H9 (cell line): Measurements from ENCODE around the gene NMRK1. TPM values are rescaled to one million over a fixed set of nuclear protein-coding genes. Genes with fewer than 3 reads are reported as not detected.

ENCODE experiments used
- DNase-seq: peaks from one replicate; pipeline ENCODE4 v3.0.0-alpha.2; 2017
- H2AFZ ChIP-seq: one replicate; pipeline ENCODE4 v1.6.1; 2013; ENCODE audit warnings: mild to moderate bottlenecking, low read length, control low read depth, moderate library complexity
- H2AK5ac ChIP-seq: 2 replicates; pipeline ENCODE4 v1.6.1; 2013; ENCODE audit warnings: low read length, control low read depth, mixed read lengths; ENCODE audit not compliant: insufficient read length
- H2BK120ac ChIP-seq: one replicate; pipeline ENCODE4 v1.6.1; 2013; ENCODE audit warnings: low read depth, mild to moderate bottlenecking, low read length, control low read depth, inconsistent platforms; ENCODE audit not compliant: poor library complexity, severe bottlenecking
- H2BK12ac ChIP-seq: 2 replicates; pipeline ENCODE4 v1.6.1; 2013; ENCODE audit warnings: low read length, control low read depth, mixed read lengths, low read depth; ENCODE audit not compliant: insufficient read length
- H2BK15ac ChIP-seq: 2 replicates; pipeline ENCODE4 v1.6.1; 2013; ENCODE audit warnings: low read depth, low read length, control low read depth
- H2BK20ac ChIP-seq: one replicate; pipeline ENCODE4 v1.6.1; 2013; ENCODE audit warnings: low read depth, mild to moderate bottlenecking, low read length, control low read depth, inconsistent platforms; ENCODE audit not compliant: poor library complexity, severe bottlenecking
- H2BK5ac ChIP-seq: 2 replicates; pipeline ENCODE4 v1.6.1; 2013; ENCODE audit warnings: low read length, control low read depth, mixed read lengths; ENCODE audit not compliant: insufficient read length
- H3K14ac ChIP-seq: 2 replicates; pipeline ENCODE4 v1.6.1; 2013; ENCODE audit warnings: low read length, control low read depth; ENCODE audit not compliant: insufficient read depth
- H3K18ac ChIP-seq: 2 replicates; pipeline ENCODE4 v1.6.1; 2013; ENCODE audit warnings: low read depth, mild to moderate bottlenecking, mixed read lengths, low read length, control low read depth; ENCODE audit not compliant: insufficient read length
- H3K23ac ChIP-seq: 2 replicates; pipeline ENCODE4 v1.6.1; 2013; ENCODE audit warnings: low read length, control low read depth, mixed read lengths, low read depth; ENCODE audit not compliant: insufficient read length
- H3K23me2 ChIP-seq: 2 replicates; pipeline ENCODE4 v1.6.1; 2013; ENCODE audit warnings: low read depth, mild to moderate bottlenecking, mixed read lengths, low read length, control low read depth; ENCODE audit not compliant: insufficient read length, poor library complexity, severe bottlenecking
- H3K27ac ChIP-seq: 2 replicates; pipeline ENCODE4 v1.5.1; 2013; ENCODE audit warnings: low read length, control low read depth, mixed read lengths, low read depth; ENCODE audit not compliant: insufficient read length
- H3K27me3 ChIP-seq: 2 replicates; pipeline ENCODE4 v1.6.1; 2013; ENCODE audit warnings: low read length, control low read depth, inconsistent platforms; ENCODE audit not compliant: insufficient read depth
- H3K4ac ChIP-seq: 2 replicates; pipeline ENCODE4 v1.6.1; 2013; ENCODE audit warnings: low read depth, mild to moderate bottlenecking, control low read depth, inconsistent platforms, low read length, moderate library complexity
- H3K4me1 ChIP-seq: 2 replicates; pipeline ENCODE4 v1.6.1; 2013; ENCODE audit warnings: low read length, control low read depth, inconsistent platforms; ENCODE audit not compliant: insufficient read depth
- H3K4me2 ChIP-seq: 2 replicates; pipeline ENCODE4 v1.6.1; 2013; ENCODE audit warnings: low read length, control low read depth, mixed read lengths; ENCODE audit not compliant: insufficient read length, insufficient read depth
- H3K56ac ChIP-seq: 2 replicates; pipeline ENCODE4 v1.6.1; 2013; ENCODE audit warnings: low read depth, mild to moderate bottlenecking, mixed read lengths, low read length, control low read depth; ENCODE audit not compliant: insufficient read length
- H3K79me1 ChIP-seq: 2 replicates; pipeline ENCODE4 v1.6.1; 2013; ENCODE audit warnings: low read depth, mild to moderate bottlenecking, moderate library complexity, low read length, control low read depth, inconsistent platforms; ENCODE audit not compliant: insufficient read depth, poor library complexity, severe bottlenecking
- H3K79me2 ChIP-seq: 2 replicates; pipeline ENCODE4 v1.6.1; 2013; ENCODE audit warnings: low read length, control low read depth, inconsistent platforms; ENCODE audit not compliant: insufficient read depth
- H3K9ac ChIP-seq: 2 replicates; pipeline ENCODE4 v1.6.1; 2013; ENCODE audit warnings: low read length, control low read depth, mixed read lengths; ENCODE audit not compliant: insufficient read length; ENCODE audit errors: extremely low read depth
- H3K9me3 ChIP-seq: one replicate; pipeline ENCODE4 v1.6.1; 2013; ENCODE audit warnings: low read depth, low read length, inconsistent platforms; ENCODE audit not compliant: control insufficient read depth
- H3T11ph ChIP-seq: one replicate; pipeline ENCODE4 v1.6.1; 2013; ENCODE audit warnings: mild to moderate bottlenecking, low read length, control low read depth, inconsistent platforms
- H4K20me1 ChIP-seq: one replicate; pipeline ENCODE4 v1.6.1; 2013; ENCODE audit not compliant: control insufficient read depth, insufficient read length, insufficient read depth
- H4K5ac ChIP-seq: 2 replicates; pipeline ENCODE4 v1.6.1; 2013; ENCODE audit warnings: low read depth, mild to moderate bottlenecking, mixed read lengths, low read length, control low read depth; ENCODE audit not compliant: insufficient read length
- H4K8ac ChIP-seq: replicated peaks from 2 replicates; pipeline ENCODE4 v1.6.1; 2013; ENCODE audit warnings: low read length, control low read depth, mixed read lengths, low read depth; ENCODE audit not compliant: insufficient read length
- H4K91ac ChIP-seq: 2 replicates; pipeline ENCODE4 v1.6.1; 2013; ENCODE audit warnings: low read depth, mild to moderate bottlenecking, moderate library complexity, mixed read lengths, low read length, control low read depth; ENCODE audit not compliant: insufficient read length
- H3K27ac Mint-ChIP-seq, 3 experiments: 2 replicates in 2 of 3; 3 replicates in 1 of 3; pipeline ENCODE4 v1.8.0; 2020 to 2021; ENCODE audit warnings: mixed read lengths in 3 of 3, mild to moderate bottlenecking in 1 of 3, moderate library complexity in 1 of 3
- H3K27me3 Mint-ChIP-seq: 2 replicates; pipeline ENCODE4 v1.8.0; 2021; ENCODE audit warnings: low read depth, mild to moderate bottlenecking, moderate library complexity, mixed read lengths
- H3K36me3 Mint-ChIP-seq, 3 experiments: 2 replicates in 2 of 3; 3 replicates in 1 of 3; pipeline ENCODE4 v1.8.0; 2020 to 2021; ENCODE audit warnings: low read depth in 3 of 3, mixed read lengths in 3 of 3; ENCODE audit not compliant: insufficient read depth in 1 of 3
- H3K4me1 Mint-ChIP-seq, 2 experiments: 2 replicates each; pipeline ENCODE4 v1.8.0; 2020; ENCODE audit warnings: mixed read lengths in 2 of 2
- H3K4me3 Mint-ChIP-seq, 2 experiments: 2 replicates in 1 of 2; 3 replicates in 1 of 2; pipeline ENCODE4 v1.8.0; 2020 to 2021; ENCODE audit warnings: mild to moderate bottlenecking in 2 of 2, mixed read lengths in 2 of 2, moderate library complexity in 1 of 2
- H3K9me3 Mint-ChIP-seq, 2 experiments: 2 replicates in 1 of 2; 3 replicates in 1 of 2; pipeline ENCODE4 v1.8.0; 2020; ENCODE audit warnings: mild to moderate bottlenecking in 2 of 2, mixed read lengths in 2 of 2, moderate library complexity in 1 of 2
- total RNA-seq: library from RNA; stranded (reverse); gene quantifications from 2 replicates; pipeline ENCODE4 v1.2.1, GENCODE V29; 2021
- TF ChIP-seq, protein P1 (sequence below): fragments of 200-600 bp; sonication (generic); conservative IDR thresholded peaks from 3 replicates; pipeline ENCODE4 v1.8.0; 2021; ENCODE audit warnings: antibody characterized with exemption, mild to moderate bottlenecking

NMRK1 gene
- total RNA-seq, 1 experiment from 2014 or later: 3.0 TPM

DNA sequence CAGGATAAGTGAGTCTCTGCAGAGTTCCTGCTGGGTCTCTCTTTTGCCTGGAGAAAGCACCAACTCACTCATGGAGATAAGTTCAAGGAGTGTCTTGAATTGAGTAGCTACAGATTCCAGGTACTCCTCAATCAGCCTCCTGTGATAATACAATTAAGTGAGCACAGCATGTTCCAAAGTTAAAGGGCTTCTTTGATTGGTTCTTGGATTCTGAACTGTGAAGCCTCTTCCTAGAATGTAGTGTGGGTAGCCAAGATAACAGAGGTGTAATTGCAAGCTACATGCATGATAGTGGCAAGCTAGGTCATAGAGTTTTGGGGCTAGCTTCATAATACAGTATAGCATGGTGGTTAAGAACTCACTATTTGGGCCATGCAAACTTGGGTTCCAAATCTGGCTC is 36.7 kb downstream of the NMRK1 start:
- Mint-ChIP-seq H3K4me1 (no peaks in the 10 kb centered on the region), H3K36me3 (peaks cover 0 to 3% (median 0%) of the 10 kb centered on the region in 3 experiments; a peak in 2 of 7 replicates), H3K4me3 (no peak overlapping the region), H3K27ac (no peak overlapping the region), H3K27me3 (no peaks in the 10 kb centered on the region), H3K9me3 (peaks cover under 1 to 12% of the 10 kb centered on the region in 2 experiments)
- Histone ChIP-seq H2BK15ac (no peak overlapping the region), H2BK12ac (no peak overlapping the region), H2BK120ac (no peak overlapping the region), H3K27me3 (no peaks in the 10 kb centered on the region), H3T11ph (no peak overlapping the region), H4K91ac (no peak overlapping the region), H3K4me1 (no peaks in the 10 kb centered on the region), H3K79me2 (no peaks in the 10 kb centered on the region), H2BK5ac (no peak overlapping the region), H3K56ac (no peak overlapping the region), H2AK5ac (no peak overlapping the region), H4K5ac (no peak overlapping the region), H2AFZ (no peak overlapping the region), H3K4me2 (no peak overlapping the region), H3K27ac (no peak overlapping the region), H4K20me1 (no peaks in the 10 kb centered on the region), H3K23ac (no peak overlapping the region), H2BK20ac (no peak overlapping the region), H3K79me1 (no peaks in the 10 kb centered on the region), H3K14ac (no peak overlapping the region), H4K8ac (no peak overlapping the region), H3K23me2 (no peaks in the 10 kb centered on the region), H3K18ac (no peak overlapping the region), H3K9me3 (no peaks in the 10 kb centered on the region), H3K4ac (no peak overlapping the region), H3K9ac (no peak overlapping the region)
- DNase-seq: no peak
- TF ChIP-seq, protein P1, sequence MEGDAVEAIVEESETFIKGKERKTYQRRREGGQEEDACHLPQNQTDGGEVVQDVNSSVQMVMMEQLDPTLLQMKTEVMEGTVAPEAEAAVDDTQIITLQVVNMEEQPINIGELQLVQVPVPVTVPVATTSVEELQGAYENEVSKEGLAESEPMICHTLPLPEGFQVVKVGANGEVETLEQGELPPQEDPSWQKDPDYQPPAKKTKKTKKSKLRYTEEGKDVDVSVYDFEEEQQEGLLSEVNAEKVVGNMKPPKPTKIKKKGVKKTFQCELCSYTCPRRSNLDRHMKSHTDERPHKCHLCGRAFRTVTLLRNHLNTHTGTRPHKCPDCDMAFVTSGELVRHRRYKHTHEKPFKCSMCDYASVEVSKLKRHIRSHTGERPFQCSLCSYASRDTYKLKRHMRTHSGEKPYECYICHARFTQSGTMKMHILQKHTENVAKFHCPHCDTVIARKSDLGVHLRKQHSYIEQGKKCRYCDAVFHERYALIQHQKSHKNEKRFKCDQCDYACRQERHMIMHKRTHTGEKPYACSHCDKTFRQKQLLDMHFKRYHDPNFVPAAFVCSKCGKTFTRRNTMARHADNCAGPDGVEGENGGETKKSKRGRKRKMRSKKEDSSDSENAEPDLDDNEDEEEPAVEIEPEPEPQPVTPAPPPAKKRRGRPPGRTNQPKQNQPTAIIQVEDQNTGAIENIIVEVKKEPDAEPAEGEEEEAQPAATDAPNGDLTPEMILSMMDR: no peak
